ENCODE measurements around the gene MASP2. TPM values are rescaled to one million over a fixed set of nuclear protein-coding genes. Genes with fewer than 3 reads are reported as not detected.
"Not testable (repeated sequence)": the region's sequence is repeated elsewhere in the genome, so short reads cannot be mapped to it uniquely, and the experiment has no call there.

The MASP2 gene
- total and polyA plus RNA-seq, 2 donors (not counting 1 experiment from before 2014, with no cell fraction given), result not detected

GRCh38 chr1:11052839-11053757, 6.1 kb upstream of the MASP2 start:
- Histone ChIP-seq H3K9me3 (ENCODE audit: control insufficient read depth, insufficient read depth, low read depth, low read length) (no peaks in the 10 kb centered on the region), H4K20me1 (ENCODE audit: control insufficient read depth, extremely low read depth, insufficient read depth, low read length) (no peaks in the 10 kb centered on the region), H3K4me2 (ENCODE audit: extremely low read depth, insufficient read depth, low read length) (no peak overlapping the region), H3K4me3 (replicated peaks in 1 of 4; ENCODE audit: control extremely low read depth in 1 of 4, insufficient read depth in 1 of 4, low read depth in 3 of 4, low read length in 4 of 4) (no peak overlapping the region), H3K79me2 (ENCODE audit: control insufficient read depth, insufficient read depth, low read length) (peaks cover 2% of the 10 kb centered on the region), H3K27ac (ENCODE audit: insufficient read depth, low read length) (no peak overlapping the region), H3K27me3 (ENCODE audit: control insufficient read depth, insufficient read depth, low read length) (no peaks in the 10 kb centered on the region), H2AFZ (ENCODE audit: low read length) (no peak overlapping the region), H3K4me1 (ENCODE audit: control insufficient read depth, extremely low read depth, insufficient read depth, low read length) (no peaks in the 10 kb centered on the region), H3K9ac (ENCODE audit: insufficient read depth, low read length) (no peak overlapping the region), H3K36me3 (ENCODE audit: control insufficient read depth, insufficient read depth, low read length) (peaks cover 14% of the 10 kb centered on the region)
- DNase-seq (ENCODE audit: low read depth in 2 of 2), result no peak
- no peak for TF ChIP-seq CTCF (conservative IDR thresholded peaks at IDR 0.05 in 1 of 2, IDR thresholded peaks at IDR 0.05 in 1 of 2; ENCODE audit: low read depth in 1 of 2, low read length in 2 of 2)
- TF ChIP-seq EZH2 (IDR thresholded peaks at IDR 0.05; ENCODE audit: low read length, missing control alignments), result no peak

GRCh38 chr1:11051781-11052511, 4.9 kb upstream of the MASP2 start:
- no peak for TF ChIP-seq CTCF (conservative IDR thresholded peaks at IDR 0.05 in 1 of 2, IDR thresholded peaks at IDR 0.05 in 1 of 2; ENCODE audit: low read depth in 1 of 2, low read length in 2 of 2)
- no peak for TF ChIP-seq EZH2 (IDR thresholded peaks at IDR 0.05; ENCODE audit: low read length, missing control alignments)
- Histone ChIP-seq H3K9me3 (ENCODE audit: control insufficient read depth, insufficient read depth, low read depth, low read length) (no peaks in the 10 kb centered on the region), H3K27me3 (ENCODE audit: control insufficient read depth, insufficient read depth, low read length) (no peaks in the 10 kb centered on the region), H3K4me3 (replicated peaks in 1 of 4; ENCODE audit: control extremely low read depth in 1 of 4, insufficient read depth in 1 of 4, low read depth in 3 of 4, low read length in 4 of 4) (no peak overlapping the region), H2AFZ (ENCODE audit: low read length) (no peak overlapping the region), H3K36me3 (ENCODE audit: control insufficient read depth, insufficient read depth, low read length) (peaks cover 10% of the 10 kb centered on the region), H3K79me2 (ENCODE audit: control insufficient read depth, insufficient read depth, low read length) (no peaks in the 10 kb centered on the region), H3K4me1 (ENCODE audit: control insufficient read depth, extremely low read depth, insufficient read depth, low read length) (no peaks in the 10 kb centered on the region), H3K9ac (ENCODE audit: insufficient read depth, low read length) (no peak overlapping the region), H4K20me1 (ENCODE audit: control insufficient read depth, extremely low read depth, insufficient read depth, low read length) (no peaks in the 10 kb centered on the region), H3K27ac (ENCODE audit: insufficient read depth, low read length) (no peak overlapping the region), H3K4me2 (ENCODE audit: extremely low read depth, insufficient read depth, low read length) (no peak overlapping the region)
- DNase-seq (ENCODE audit: low read depth in 2 of 2), result no peak

- H4K20me1 ChIP-seq (ENCODE audit: control insufficient read depth, extremely low read depth, insufficient read depth, low read length); H2AFZ ChIP-seq (ENCODE audit: low read length); H3K4me2 ChIP-seq (ENCODE audit: extremely low read depth, insufficient read depth, low read length); H3K27ac ChIP-seq (ENCODE audit: insufficient read depth, low read length); H3K4me3 ChIP-seq (replicated peaks in 1 of 4; ENCODE audit: control extremely low read depth in 1 of 4, insufficient read depth in 1 of 4, low read depth in 3 of 4, low read length in 4 of 4); H3K36me3 ChIP-seq (ENCODE audit: control insufficient read depth, insufficient read depth, low read length); H3K9me3 ChIP-seq (ENCODE audit: control insufficient read depth, insufficient read depth, low read depth, low read length); H3K4me1 ChIP-seq (ENCODE audit: control insufficient read depth, extremely low read depth, insufficient read depth, low read length); H3K27me3 ChIP-seq (ENCODE audit: control insufficient read depth, insufficient read depth, low read length); H3K9ac ChIP-seq (ENCODE audit: insufficient read depth, low read length); H3K79me2 ChIP-seq (ENCODE audit: control insufficient read depth, insufficient read depth, low read length): not testable (repeated sequence)
- peak in 1 of 2 donors; percentile 13 for DNase-seq (ENCODE audit: low read depth in 2 of 2)
Measured at GRCh38 chr1:11051121-11051520, 4.1 kb upstream of the MASP2 start.

Data from fibroblast of lung (primary cell).